Head of caudate nucleus (tissue), 42 donors: ENCODE results near the gene SOCS1.

Source experiments
- DNase-seq, 42 donors: peaks; one replicate each; pipeline versions ENCODE4 v3.0.0 to v3.0.0-alpha.2; 2020 to 2021; ENCODE audit warnings: mixed read lengths in 7 of 42
- intact Hi-C: fragments of 100-400 bp; cut with DNase I; formaldehyde crosslinking; loops from one replicate; pipeline ENCODE4 v1.15.0; 2022

Gene SOCS1

DNA sequence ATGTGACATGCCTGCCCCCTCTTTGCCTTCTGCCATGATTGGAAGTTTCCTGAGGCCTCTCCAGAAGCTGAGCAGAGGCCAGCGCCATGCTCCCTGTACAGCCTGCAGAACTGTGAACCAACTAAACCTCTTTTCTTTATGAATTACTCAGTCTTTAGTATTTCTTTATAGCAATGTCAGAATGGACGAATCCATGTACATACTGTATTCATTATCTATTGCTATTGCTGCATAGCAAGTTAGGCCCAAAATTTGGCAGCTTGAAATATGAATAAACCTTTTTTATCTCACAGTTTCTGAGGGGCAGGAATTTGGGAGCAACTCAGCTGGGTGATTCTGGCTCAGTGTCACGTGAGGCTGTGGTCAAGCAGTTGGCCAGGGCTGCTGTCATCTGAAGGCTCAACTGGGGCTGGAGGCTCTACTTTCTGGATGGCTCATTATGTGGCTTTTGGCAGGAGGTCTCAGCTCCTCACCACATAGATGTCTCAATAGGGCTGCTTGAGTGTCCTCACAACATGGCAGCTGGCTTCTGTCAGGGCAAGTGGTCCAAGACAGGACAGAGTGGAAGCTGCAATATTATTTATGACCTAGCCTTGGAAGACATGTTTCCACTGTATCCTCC lies 40.0 kb downstream of the SOCS1 start:
- no peak for DNase-seq
- intact Hi-C loops: no loop called here

- DNase-seq: no peak
- intact Hi-C loops: no loop called here
These were observed 42.2 kb downstream of the SOCS1 start for GRCh38 chr16:11213799-11214198.

GRCh38 chr16:11213373-11213772 lies 42.6 kb downstream of the SOCS1 start:
- DNase-seq: no peak
- intact Hi-C loops: no loop called here

GRCh38 chr16:11212798-11213196 lies 43.2 kb downstream of the SOCS1 start:
- intact Hi-C loops: no loop called here
- DNase-seq: no peak

DNA sequence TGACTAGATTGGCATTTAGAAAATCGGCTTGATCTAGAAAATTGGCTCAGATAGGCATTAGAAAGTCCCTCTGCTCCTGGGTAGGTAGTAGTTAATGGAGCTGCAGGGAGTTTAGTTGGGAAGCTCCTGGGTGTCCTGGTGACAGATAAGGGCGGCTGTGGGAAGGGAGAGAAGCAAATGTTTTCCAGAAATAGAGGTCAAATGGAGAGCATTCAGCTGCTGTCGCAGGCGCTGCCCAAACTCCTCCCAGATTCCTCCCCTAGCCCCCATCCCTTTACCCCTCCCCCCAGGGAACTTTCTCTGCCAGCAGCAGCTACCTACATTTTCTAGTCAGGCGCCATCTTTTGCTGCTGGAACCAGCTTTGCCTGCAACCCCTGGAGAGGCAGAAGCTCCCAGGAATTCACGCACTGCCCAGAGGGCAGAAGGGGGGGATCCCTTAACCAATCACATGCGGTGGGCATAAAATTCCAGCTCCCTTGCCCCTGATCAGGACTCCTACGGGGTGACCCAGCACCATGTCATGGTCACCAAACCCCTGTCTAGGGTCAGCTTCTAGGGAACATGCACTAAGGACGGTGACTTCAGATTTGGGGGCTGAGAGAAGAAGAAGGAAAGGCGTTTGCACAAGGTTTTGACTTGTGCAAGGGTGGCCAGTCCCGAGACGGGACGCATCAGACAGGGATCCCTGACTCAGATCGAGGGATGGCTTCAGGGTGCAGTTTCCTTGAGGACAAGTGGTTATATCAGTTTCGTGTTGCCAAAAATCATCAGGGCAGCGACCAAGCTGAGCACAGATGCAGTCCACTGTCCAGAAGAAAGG lies 43.8 kb downstream of the SOCS1 start:
- no peak for DNase-seq
- intact Hi-C loops: no loop called here

- intact Hi-C loops: no loop called here
- no peak for DNase-seq
These were observed 44.7 kb downstream of the SOCS1 start for GRCh38 chr16:11211061-11211976.

DNA sequence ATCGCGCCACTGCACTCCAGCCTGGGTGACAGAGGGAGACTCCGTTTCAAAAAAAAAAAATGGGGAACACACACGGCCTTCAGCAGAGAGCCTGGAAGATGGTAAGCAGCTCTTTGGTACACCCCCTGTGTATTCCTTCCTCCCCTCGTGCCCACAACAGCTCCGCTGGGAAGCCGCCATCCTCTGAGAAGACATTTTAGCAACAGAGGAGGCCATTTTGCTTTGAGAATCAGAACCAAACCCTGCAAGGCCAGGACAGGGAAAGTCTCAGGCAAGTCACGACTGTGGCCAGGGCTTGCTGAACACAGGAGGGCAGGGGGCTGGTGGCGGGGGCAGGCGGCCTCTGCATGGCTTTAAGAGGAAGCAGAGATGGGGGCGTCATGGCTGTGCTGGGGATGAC lies 45.7 kb downstream of the SOCS1 start:
- intact Hi-C loops: no loop called here
- no peak for DNase-seq

GRCh38 chr16:11208916-11209665 lies 46.9 kb downstream of the SOCS1 start:
- intact Hi-C loops: no loop called here
- DNase-seq: no peak

DNA sequence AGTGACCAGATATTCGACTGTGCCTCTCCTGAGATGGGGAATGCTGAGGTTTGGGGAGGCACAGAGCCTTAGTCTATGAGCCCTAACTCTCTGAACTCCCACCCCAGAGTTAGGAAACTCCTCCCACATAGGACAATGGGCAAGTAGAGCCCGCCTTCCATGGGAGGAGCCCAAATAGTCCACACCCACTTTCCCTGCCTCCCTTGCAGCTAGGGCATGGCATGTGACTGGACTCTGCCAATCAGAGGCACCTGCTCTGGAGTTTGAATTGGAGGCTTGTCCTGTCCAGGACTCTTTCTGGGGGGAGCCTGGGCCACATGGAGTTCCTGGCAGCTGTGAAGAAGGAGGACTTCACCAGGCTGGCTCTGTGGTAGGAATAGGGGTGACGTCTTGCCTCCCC lies 48.4 kb downstream of the SOCS1 start:
- intact Hi-C loops: no loop called here
- DNase-seq: no peak

DNA sequence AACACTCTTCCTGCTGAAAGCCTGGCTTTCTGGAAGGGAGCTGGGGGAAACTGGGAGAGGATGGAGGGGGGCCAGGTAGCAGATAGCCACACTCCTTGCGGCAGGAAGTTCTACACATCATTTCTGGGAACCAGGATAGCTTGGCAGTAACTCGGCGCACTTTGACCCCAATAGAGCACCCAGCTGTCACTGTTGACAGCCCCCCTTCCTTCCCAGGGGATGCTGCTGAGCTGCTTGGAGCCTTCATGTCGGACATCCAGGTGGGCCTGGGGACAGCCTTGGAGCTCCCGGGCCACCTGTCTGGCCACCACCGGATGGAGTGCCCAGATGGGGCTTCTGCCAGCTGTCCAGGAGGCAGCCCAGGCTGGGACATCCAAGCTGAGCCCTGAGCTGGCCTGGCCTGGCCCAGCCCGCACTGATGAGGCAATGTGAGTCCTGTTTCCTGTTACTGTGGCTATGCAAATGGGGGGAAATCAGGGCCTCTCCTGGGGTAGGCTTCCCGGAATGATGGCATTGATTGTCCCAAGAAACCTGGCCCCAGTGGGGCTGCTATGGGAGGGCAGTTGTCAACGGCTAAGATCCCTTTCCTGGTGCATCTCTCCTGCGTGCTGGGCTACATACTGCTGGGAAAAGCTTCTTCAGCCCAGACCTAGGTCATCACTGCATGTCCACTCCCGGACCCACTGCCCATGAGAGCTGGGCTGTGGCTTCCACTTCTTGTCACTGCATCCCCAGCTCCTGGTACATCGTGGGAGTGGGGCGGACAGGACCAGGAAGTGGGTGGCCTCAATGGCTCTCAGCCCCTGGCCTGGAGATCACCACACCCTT lies 50.0 kb downstream of the SOCS1 start:
- DNase-seq: no peak
- intact Hi-C loops: no loop called here

DNA sequence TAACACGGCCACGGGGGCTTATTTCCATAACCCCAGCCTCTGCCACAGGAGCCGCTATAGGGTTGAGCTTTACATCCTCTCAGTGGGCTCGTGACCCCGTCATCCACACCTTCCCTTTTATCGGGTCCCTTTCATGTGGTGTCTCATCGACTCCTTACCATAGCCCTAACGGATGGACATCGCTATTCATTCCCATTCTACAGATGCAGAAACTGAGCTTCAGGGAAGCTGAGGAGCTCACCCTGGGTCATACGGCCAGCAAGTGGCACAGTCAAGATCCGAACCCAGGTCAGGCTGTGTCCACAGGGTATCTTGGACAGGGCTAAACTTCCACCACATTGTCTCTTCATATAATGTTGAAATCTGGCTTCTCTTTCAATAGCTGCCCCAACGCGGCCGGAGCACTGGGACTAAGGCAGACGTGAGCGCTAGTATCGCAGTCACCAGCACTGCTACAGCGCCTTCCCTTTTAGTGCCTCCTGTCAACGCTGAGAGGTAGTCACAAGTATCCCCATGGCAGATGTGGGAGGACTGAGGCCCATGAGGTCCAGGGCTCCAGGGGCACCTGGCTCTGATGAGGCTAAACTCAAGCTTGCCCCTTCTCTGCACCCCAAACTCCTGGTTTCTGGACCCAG lies 50.8 kb downstream of the SOCS1 start:
- no peak for DNase-seq
- intact Hi-C loops: no loop called here

- intact Hi-C loops: no loop called here
- no peak for DNase-seq
These were observed 51.4 kb downstream of the SOCS1 start for GRCh38 chr16:11204513-11205047.
